Activated CD4-positive, alpha-beta T cell treated with anti-CD3 and anti-CD28 coated beads, Interleukin-2, amount 10 ng/mL, durations not matched to agents 24 days and 14 days (primary cell): ENCODE results near the gene EPHA3. TPM values are rescaled to one million over a fixed set of nuclear protein-coding genes. Genes with fewer than 3 reads are reported as not detected.

Experiments
- DNase-seq: peaks from one replicate; pipeline ENCODE4 v3.0.0; 2022
- H3K27ac Mint-ChIP-seq: one replicate; pipeline ENCODE4 v1.8.0; 2022; ENCODE audit warnings: mild to moderate bottlenecking, mixed read lengths
- H3K27me3 Mint-ChIP-seq: one replicate; pipeline ENCODE4 v1.8.0; 2022; ENCODE audit warnings: mixed read lengths
- H3K36me3 Mint-ChIP-seq: one replicate; pipeline ENCODE4 v1.8.0; 2022; ENCODE audit warnings: low read depth, mild to moderate bottlenecking, mixed read lengths
- H3K4me1 Mint-ChIP-seq: one replicate; pipeline ENCODE4 v1.8.0; 2021; ENCODE audit warnings: mixed read lengths
- H3K4me3 Mint-ChIP-seq: one replicate; pipeline ENCODE4 v1.8.0; 2022; ENCODE audit warnings: mild to moderate bottlenecking, moderate library complexity, mixed read lengths
- H3K9me3 Mint-ChIP-seq: one replicate; pipeline ENCODE4 v1.8.0; 2021; ENCODE audit warnings: mixed read lengths
- intact Hi-C: fragments of 100-400 bp; cut with micrococcal nuclease; formaldehyde crosslinking; loops from one replicate; pipeline ENCODE4 v1.15.1; 2023
- total RNA-seq: library from RNA; stranded (reverse); gene quantifications from 2 replicates; pipeline ENCODE4 v1.2.3, GENCODE V29; 2022

The EPHA3 gene
- total RNA-seq, 1 donor from 2014 or later, result not detected

DNA sequence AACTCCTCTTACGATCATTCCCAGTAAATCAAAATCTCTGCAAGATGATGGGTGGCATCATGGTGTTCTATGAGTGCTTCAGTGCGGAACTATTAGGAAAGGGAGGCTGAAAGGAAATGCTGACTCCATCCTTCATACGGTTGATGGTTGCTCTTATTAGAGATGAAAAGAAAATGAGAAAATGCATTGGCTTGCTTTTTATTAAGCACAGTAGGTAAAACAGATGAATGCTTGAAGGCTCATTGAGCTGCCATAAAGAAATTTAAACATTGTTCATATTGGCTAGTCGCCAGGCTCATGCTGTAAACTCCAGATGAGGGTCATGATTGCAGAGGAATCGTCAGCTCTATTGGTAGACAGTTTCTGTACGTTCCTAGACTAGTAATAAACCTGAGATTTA lies 115.8 kb downstream of the EPHA3 start:
- H3K27me3 Mint-ChIP-seq, result no peaks in the 10 kb centered on the region
- DNase-seq, result no peak
- H3K4me1 Mint-ChIP-seq, result no peaks in the 10 kb centered on the region
- intact Hi-C loops, result no loop called here
- no peak overlapping the region for H3K27ac Mint-ChIP-seq
- H3K9me3 Mint-ChIP-seq, result no peaks in the 10 kb centered on the region
- no peaks in the 10 kb centered on the region for H3K36me3 Mint-ChIP-seq
- no peak overlapping the region for H3K4me3 Mint-ChIP-seq

DNA sequence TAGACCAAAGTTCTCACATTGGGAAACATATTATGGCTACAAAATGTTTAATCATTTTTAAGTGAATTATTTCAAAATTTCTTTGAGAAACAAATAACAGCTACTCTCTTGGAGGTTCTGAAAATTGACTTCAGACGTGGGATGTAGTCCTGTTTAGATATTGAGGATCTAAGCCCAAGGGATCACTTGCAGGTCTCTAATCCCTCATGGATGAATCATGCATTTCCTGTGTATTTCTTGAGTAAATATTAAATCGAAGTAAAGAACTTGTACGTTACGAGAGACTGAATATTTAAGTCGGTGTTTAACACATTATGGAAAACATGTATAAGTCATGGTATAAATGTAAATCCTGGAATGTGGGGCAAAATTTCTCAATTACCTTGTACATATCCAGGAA lies 119.8 kb downstream of the EPHA3 start:
- Mint-ChIP-seq H3K4me1 (no peaks in the 10 kb centered on the region), H3K4me3 (no peak overlapping the region), H3K9me3 (no peaks in the 10 kb centered on the region), H3K27ac (no peak overlapping the region), H3K36me3 (no peaks in the 10 kb centered on the region), H3K27me3 (no peaks in the 10 kb centered on the region)
- no peak for DNase-seq
- intact Hi-C loops, result no loop called here

- no peak overlapping the region for H3K4me3 Mint-ChIP-seq
- no peaks in the 10 kb centered on the region for H3K9me3 Mint-ChIP-seq
- no peaks in the 10 kb centered on the region for H3K27me3 Mint-ChIP-seq
- intact Hi-C loops, result no loop called here
- no peak overlapping the region for H3K27ac Mint-ChIP-seq
- no peaks in the 10 kb centered on the region for H3K4me1 Mint-ChIP-seq
- H3K36me3 Mint-ChIP-seq, result no peaks in the 10 kb centered on the region
- no peak for DNase-seq
Observed at GRCh38 chr3:89227634-89228033, 120.2 kb downstream of the EPHA3 start.

GRCh38 chr3:89232155-89232554 lies 124.7 kb downstream of the EPHA3 start:
- Mint-ChIP-seq H3K27ac (no peak overlapping the region), H3K4me1 (no peaks in the 10 kb centered on the region), H3K36me3 (no peaks in the 10 kb centered on the region), H3K4me3 (no peak overlapping the region), H3K27me3 (no peaks in the 10 kb centered on the region), H3K9me3 (no peaks in the 10 kb centered on the region)
- intact Hi-C loops, result no loop called here
- no peak for DNase-seq

DNA sequence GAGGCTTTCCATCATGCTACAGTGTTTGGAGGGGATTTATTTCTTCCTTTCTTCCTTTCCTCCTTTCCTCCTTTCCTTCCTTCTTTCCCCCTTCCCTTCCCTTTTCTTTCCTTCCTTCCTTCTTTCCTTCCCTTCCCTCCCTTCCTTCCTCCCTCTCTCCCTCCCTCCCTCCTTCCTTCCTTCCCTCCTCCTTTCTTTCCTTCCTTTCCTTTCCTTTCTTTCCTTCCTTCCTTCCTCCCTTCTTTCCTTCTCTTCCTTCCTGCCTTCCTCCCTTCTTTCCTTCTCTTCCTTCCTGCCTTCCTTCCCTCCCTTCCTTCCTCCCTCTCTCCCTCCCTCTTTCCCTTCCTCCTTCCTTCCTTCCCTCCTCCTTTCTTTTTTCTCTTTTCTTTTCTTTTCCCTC lies 127.2 kb downstream of the EPHA3 start:
- intact Hi-C loops, result no loop called here

DNA sequence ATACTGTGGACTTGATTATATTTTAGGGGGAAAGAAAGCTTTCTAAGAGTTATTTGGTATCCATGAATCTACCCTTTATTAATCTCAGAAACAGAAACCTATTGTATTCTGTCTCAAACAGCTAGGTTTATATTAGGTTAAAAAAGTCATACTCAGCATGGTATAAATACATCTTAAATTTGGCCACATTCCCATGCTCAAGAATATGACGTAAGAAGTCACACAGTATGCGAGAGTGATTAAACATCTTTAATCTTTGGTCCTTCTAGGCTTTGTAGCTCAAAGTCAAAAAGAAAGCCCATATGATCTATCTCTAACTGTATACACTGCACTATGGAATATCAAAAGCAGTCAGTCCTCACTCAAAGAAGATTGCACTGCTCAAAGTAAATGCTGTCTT lies 131.4 kb downstream of the EPHA3 start:
- DNase-seq, result no peak
- Mint-ChIP-seq H3K27ac (no peak overlapping the region), H3K9me3 (no peaks in the 10 kb centered on the region), H3K36me3 (no peaks in the 10 kb centered on the region), H3K4me1 (no peaks in the 10 kb centered on the region), H3K4me3 (no peak overlapping the region), H3K27me3 (no peaks in the 10 kb centered on the region)
- intact Hi-C loops, result no loop called here

More for the DNA sequence above, 127.2 kb downstream of the EPHA3 start:
- Mint-ChIP-seq H3K27me3 (no peaks in the 10 kb centered on the region), H3K27ac (no peak overlapping the region), H3K36me3 (no peaks in the 10 kb centered on the region), H3K4me3 (no peak overlapping the region), H3K9me3 (no peaks in the 10 kb centered on the region), H3K4me1 (no peaks in the 10 kb centered on the region)
- DNase-seq, result no peak

- no peaks in the 10 kb centered on the region for H3K4me1 Mint-ChIP-seq
- H3K27ac Mint-ChIP-seq, result no peak overlapping the region
- H3K4me3 Mint-ChIP-seq, result no peak overlapping the region
- no peaks in the 10 kb centered on the region for H3K27me3 Mint-ChIP-seq
- no peak for DNase-seq
- intact Hi-C loops, result no loop called here
- H3K36me3 Mint-ChIP-seq, result no peaks in the 10 kb centered on the region
- H3K9me3 Mint-ChIP-seq, result no peaks in the 10 kb centered on the region
Observed at GRCh38 chr3:89239774-89240173, 132.4 kb downstream of the EPHA3 start.

GRCh38 chr3:89245612-89246011 lies 138.2 kb downstream of the EPHA3 start:
- intact Hi-C loops, result no loop called here
- Mint-ChIP-seq H3K9me3 (peaks cover 5% of the 10 kb centered on the region), H3K4me1 (no peaks in the 10 kb centered on the region)

DNA sequence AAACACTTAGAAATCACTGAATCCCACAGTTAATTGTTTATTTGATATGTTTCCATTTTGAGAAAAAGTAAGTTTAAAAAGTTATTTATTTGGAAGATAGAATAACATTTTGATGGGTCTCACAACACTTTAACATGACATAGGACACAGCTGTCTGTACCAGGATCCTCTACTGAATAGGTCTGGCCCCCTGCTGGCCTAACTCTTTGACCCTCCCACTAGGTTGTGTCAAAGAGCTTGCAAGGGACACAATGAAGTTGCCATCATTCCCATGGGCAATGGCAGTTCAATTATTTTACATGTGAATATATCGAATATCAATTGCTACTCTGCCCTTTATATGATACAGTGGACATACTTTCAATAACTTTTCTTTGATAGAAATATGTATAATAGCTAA lies 138.9 kb downstream of the EPHA3 start:
- peaks cover 5% of the 10 kb centered on the region for H3K9me3 Mint-ChIP-seq
- no peaks in the 10 kb centered on the region for H3K27me3 Mint-ChIP-seq
- intact Hi-C loops, result no loop called here
- H3K27ac Mint-ChIP-seq, result no peak overlapping the region
- DNase-seq, result no peak
- H3K4me1 Mint-ChIP-seq, result no peaks in the 10 kb centered on the region
- no peak overlapping the region for H3K4me3 Mint-ChIP-seq
- H3K36me3 Mint-ChIP-seq, result no peaks in the 10 kb centered on the region

More at GRCh38 chr3:89245612-89246011, 138.2 kb downstream of the EPHA3 start:
- Mint-ChIP-seq H3K27ac (no peak overlapping the region), H3K27me3 (no peaks in the 10 kb centered on the region), H3K4me3 (no peak overlapping the region), H3K36me3 (no peaks in the 10 kb centered on the region)
- no peak for DNase-seq

- no peaks in the 10 kb centered on the region for H3K4me1 Mint-ChIP-seq
Observed at GRCh38 chr3:89250742-89251141, 143.3 kb downstream of the EPHA3 start.

GRCh38 chr3:89252016-89252415 lies 144.6 kb downstream of the EPHA3 start:
- DNase-seq, result no peak
- H3K4me1 Mint-ChIP-seq, result no peaks in the 10 kb centered on the region
- H3K4me3 Mint-ChIP-seq, result no peak overlapping the region
- H3K27me3 Mint-ChIP-seq, result no peaks in the 10 kb centered on the region
- intact Hi-C loops, result no loop called here
- peaks cover 5% of the 10 kb centered on the region for H3K9me3 Mint-ChIP-seq
- no peaks in the 10 kb centered on the region for H3K36me3 Mint-ChIP-seq
- H3K27ac Mint-ChIP-seq, result no peak overlapping the region

More at GRCh38 chr3:89250742-89251141, 143.3 kb downstream of the EPHA3 start:
- no peak overlapping the region for H3K27ac Mint-ChIP-seq
- intact Hi-C loops, result no loop called here
- no peak for DNase-seq
- H3K9me3 Mint-ChIP-seq, result peaks cover 5% of the 10 kb centered on the region
- no peaks in the 10 kb centered on the region for H3K27me3 Mint-ChIP-seq
- no peaks in the 10 kb centered on the region for H3K36me3 Mint-ChIP-seq
- H3K4me3 Mint-ChIP-seq, result no peak overlapping the region

DNA sequence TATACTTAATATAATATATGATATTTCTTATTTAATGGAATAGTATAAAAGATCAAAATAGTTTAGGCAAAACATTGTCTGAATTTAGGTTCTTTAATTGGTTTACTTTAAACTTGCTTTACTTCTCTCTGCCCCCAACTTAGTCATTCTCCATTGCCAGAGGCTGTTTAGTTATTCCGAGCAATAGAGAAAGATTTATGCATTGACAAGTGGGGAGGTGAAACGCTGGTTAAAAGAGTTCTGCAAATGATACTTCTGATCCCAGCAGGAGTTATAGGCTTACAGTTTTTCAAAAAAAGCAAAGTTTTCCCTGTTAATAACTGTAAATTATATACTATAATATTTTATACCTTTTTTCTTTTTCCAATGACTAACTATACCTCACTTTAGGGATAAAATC lies 145.4 kb downstream of the EPHA3 start:
- DNase-seq, result no peak
- Mint-ChIP-seq H3K9me3 (peaks cover 5% of the 10 kb centered on the region), H3K27ac (no peak overlapping the region), H3K36me3 (no peaks in the 10 kb centered on the region), H3K27me3 (no peaks in the 10 kb centered on the region), H3K4me1 (no peaks in the 10 kb centered on the region), H3K4me3 (no peak overlapping the region)
- intact Hi-C loops, result no loop called here

DNA sequence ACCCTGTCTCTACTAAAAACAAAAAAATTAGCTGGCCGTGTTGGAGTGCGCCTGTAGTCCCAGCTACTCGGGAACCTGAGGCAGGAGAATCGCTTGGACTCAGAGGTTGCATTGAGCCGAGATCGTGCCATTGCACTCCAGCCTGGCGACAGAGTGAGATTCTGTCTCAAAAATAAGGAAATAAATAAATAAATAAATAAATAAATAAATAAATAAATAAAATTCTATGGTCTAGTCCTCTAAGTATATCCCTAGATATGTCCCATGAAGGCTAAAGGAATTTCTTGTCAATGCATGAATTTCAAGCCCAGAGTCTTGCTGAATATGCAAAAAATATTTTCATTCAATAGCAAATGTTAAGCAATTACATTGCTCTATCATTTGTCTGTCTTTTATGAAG lies 149.0 kb downstream of the EPHA3 start:
- Mint-ChIP-seq H3K27me3 (no peaks in the 10 kb centered on the region), H3K4me3 (no peak overlapping the region), H3K27ac (no peak overlapping the region), H3K36me3 (no peaks in the 10 kb centered on the region), H3K4me1 (no peaks in the 10 kb centered on the region), H3K9me3 (no peaks in the 10 kb centered on the region)
- intact Hi-C loops, result no loop called here
- no peak for DNase-seq

- Mint-ChIP-seq H3K27ac (no peak overlapping the region), H3K27me3 (no peaks in the 10 kb centered on the region), H3K4me3 (no peak overlapping the region), H3K9me3 (no peaks in the 10 kb centered on the region), H3K4me1 (no peaks in the 10 kb centered on the region), H3K36me3 (no peaks in the 10 kb centered on the region)
- intact Hi-C loops, result no loop called here
- no peak for DNase-seq
Observed at GRCh38 chr3:89256882-89257281, 149.5 kb downstream of the EPHA3 start.

- Mint-ChIP-seq H3K27ac (no peak overlapping the region), H3K4me3 (no peak overlapping the region), H3K9me3 (no peaks in the 10 kb centered on the region), H3K4me1 (no peaks in the 10 kb centered on the region), H3K27me3 (no peaks in the 10 kb centered on the region), H3K36me3 (no peaks in the 10 kb centered on the region)
- DNase-seq, result no peak
- intact Hi-C loops, result no loop called here
Observed at GRCh38 chr3:89260721-89261120, 153.3 kb downstream of the EPHA3 start.
